ENCODE data around the gene NCOA5. TPM values are rescaled to one million over a fixed set of nuclear protein-coding genes. Genes with fewer than 3 reads are reported as not detected.

Gene NCOA5
- polyA plus RNA-seq, 1 experiment, result 19.0 TPM

DNA sequence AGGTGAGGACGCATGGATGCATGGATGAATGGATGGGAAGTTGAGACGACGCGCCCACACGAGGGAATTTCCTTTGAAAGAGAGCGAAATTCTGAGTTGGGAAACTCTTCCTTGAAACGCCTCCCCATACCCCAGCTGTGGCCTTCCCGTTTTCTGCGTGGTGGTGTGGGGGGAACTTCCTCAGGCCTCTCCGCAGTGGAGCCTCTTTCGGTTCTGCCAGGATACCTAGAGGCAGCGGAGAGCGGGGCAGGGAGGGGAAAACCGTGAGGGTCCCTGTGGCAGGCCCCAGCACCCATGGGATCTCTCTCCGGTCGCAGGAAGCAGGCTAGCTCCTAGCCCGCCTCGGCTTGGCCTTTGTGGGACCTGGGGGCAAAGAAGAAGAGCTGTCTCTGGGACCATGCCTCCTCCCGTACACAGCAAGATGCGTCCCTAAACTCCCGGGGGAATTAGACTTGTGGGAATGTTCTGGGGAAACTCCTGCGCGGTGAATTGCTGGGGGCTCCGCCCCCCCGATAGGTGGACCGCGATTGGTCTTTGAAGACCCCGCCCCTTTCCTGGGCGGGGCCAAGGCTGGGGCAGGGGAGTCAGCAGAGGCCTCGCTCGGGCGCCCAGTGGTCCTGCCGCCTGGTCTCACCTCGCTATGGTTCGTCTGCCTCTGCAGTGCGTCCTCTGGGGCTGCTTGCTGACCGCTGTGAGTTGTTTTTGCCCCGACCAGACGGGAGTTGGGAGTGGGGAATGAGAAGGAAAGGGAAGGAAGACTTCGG lies 28.1 kb upstream of the NCOA5 start, which contains the start of gene CD40:
TSS of gene CD40 (plus strand) at position 611 of the 764 bp plus-strand sequence. CDS start at position 641, 30 bp downstream.
- DNase-seq (ENCODE audit: low read depth), result peak; percentile 14
- ChIA-PET CTCF (no interaction called here), POLR2A (no interaction called here)
- Histone ChIP-seq H3K36me3 (ENCODE audit: control insufficient read depth, insufficient read depth, low read length) (no peaks in the 10 kb centered on the region), H3K4me3 (ENCODE audit: low read depth, low read length) (peak within 1 kb of the TSS; percentile 55), H3K27me3 (ENCODE audit: control insufficient read depth, insufficient read depth, low read length) (peaks cover 5% of the 10 kb centered on the region)
- TF ChIP-seq, protein P1, sequence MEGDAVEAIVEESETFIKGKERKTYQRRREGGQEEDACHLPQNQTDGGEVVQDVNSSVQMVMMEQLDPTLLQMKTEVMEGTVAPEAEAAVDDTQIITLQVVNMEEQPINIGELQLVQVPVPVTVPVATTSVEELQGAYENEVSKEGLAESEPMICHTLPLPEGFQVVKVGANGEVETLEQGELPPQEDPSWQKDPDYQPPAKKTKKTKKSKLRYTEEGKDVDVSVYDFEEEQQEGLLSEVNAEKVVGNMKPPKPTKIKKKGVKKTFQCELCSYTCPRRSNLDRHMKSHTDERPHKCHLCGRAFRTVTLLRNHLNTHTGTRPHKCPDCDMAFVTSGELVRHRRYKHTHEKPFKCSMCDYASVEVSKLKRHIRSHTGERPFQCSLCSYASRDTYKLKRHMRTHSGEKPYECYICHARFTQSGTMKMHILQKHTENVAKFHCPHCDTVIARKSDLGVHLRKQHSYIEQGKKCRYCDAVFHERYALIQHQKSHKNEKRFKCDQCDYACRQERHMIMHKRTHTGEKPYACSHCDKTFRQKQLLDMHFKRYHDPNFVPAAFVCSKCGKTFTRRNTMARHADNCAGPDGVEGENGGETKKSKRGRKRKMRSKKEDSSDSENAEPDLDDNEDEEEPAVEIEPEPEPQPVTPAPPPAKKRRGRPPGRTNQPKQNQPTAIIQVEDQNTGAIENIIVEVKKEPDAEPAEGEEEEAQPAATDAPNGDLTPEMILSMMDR (IDR thresholded peaks at IDR 0.05; ENCODE audit: insufficient read depth, low read depth, low read length), result no peak

DNA sequence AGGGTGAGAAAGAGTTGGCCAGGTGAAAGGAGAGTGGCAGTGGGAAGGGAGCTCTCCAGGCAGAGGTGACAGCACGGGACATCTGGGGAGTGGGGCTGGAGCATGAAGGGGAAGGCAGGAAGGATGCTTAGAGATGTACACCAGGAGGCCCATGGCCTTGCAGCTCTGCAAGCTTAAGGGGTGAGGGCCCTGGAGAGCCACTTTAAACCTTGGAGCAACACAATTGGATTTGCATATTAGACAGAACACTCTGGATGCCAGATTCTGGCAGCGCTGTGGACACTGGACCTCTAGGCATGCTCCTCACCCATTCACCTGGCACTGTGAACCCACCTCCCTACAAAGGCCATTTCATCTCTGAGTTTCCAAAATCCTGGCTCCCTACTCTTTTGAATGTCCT lies 24.7 kb upstream of the NCOA5 start:
- POLR2A ChIA-PET, result no interaction called here
- H3K27me3 ChIP-seq (ENCODE audit: control insufficient read depth, insufficient read depth, low read length), result peaks cover 12% of the 10 kb centered on the region
- no peak for DNase-seq (ENCODE audit: low read depth)
- H3K36me3 ChIP-seq (ENCODE audit: control insufficient read depth, insufficient read depth, low read length), result no peaks in the 10 kb centered on the region
- no peak overlapping the region for H3K4me3 ChIP-seq (ENCODE audit: low read depth, low read length)
- CTCF ChIA-PET, result no interaction called here
- TF ChIP-seq, protein P1 (IDR thresholded peaks at IDR 0.05; ENCODE audit: insufficient read depth, low read depth, low read length), result no peak

DNA sequence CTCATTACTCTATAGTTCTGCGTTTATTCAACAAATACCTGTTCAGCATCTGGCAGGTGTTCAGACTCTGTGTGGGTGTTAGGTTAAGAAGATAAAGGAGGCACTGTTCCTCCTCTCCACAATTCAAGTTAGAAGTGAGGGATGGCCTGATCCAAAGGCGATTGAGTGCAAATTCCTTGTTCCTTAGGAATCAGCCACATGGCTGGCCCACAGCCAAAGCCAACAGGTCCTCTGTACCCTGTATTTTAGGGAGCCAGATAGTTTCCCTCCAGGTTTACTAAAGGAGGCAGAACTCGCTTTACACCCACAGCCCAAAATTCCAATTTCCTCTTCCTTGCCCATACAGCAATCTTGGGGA lies 23.3 kb upstream of the NCOA5 start:
- DNase-seq (ENCODE audit: low read depth), result no peak
- POLR2A ChIA-PET, result no interaction called here
- CTCF ChIA-PET, result no interaction called here
- no peak overlapping the region for H3K4me3 ChIP-seq (ENCODE audit: low read depth, low read length)
- TF ChIP-seq, protein P1 (IDR thresholded peaks at IDR 0.05; ENCODE audit: insufficient read depth, low read depth, low read length), result no peak
- peaks cover 15% of the 10 kb centered on the region for H3K27me3 ChIP-seq (ENCODE audit: control insufficient read depth, insufficient read depth, low read length)
- no peaks in the 10 kb centered on the region for H3K36me3 ChIP-seq (ENCODE audit: control insufficient read depth, insufficient read depth, low read length)

DNA sequence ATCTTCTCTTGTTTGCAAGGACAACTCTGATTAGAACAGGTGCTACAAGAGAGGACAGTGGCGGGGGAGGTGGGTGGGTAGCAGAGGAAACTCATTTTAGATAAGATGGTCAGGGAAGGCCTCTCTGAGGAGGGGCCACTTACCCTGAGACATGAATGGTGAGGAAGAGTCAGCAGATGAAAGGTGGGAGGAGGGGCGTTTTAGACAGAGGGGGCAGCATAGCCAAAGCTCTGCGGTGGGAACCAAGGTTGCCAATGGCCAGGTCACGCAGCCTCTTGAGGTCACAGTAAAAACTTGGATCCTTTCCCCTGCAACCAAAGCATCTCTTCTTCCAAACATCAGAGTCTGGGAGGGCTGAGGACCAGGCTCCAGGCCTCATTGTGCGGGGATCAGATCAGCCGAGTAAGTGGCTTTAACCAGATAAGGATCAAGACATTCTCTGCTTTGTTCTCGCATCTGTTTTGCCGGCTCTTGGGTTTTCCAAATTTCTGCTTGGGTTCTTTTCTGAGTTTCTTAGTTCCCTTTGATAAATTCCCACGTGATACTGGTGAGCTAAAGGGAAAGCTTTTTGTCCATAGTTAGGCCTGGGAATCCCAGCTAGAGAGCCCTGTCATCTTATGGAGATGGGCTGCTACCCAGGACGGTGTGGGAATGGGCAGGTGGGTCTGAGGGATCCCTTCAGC lies 22.8 kb upstream of the NCOA5 start:
- no peak overlapping the region for H3K4me3 ChIP-seq (ENCODE audit: low read depth, low read length)
- POLR2A ChIA-PET, result no interaction called here
- peaks cover 15% of the 10 kb centered on the region for H3K27me3 ChIP-seq (ENCODE audit: control insufficient read depth, insufficient read depth, low read length)
- DNase-seq (ENCODE audit: low read depth), result no peak
- TF ChIP-seq, protein P1 (IDR thresholded peaks at IDR 0.05; ENCODE audit: insufficient read depth, low read depth, low read length), result no peak
- CTCF ChIA-PET, result no interaction called here
- no peaks in the 10 kb centered on the region for H3K36me3 ChIP-seq (ENCODE audit: control insufficient read depth, insufficient read depth, low read length)

DNA sequence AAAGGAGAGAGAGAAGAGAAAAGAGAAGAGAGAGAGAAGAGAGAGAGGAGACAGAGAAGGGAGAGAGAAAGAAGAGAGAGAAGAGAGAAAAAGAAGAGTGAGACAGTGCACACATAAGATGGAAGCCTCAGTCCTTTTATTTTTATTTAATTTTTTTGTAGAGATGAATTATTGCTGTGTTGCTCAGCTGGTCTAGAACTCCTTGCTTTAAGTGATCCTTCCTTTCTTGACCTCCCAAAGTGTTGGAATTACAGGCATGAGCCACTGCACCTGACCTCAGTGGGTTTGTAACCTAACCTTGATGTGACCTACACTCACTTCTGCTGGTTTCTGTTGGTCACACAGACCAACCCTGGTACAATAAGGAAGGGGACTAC lies 22.1 kb upstream of the NCOA5 start:
- TF ChIP-seq, protein P1 (IDR thresholded peaks at IDR 0.05; ENCODE audit: insufficient read depth, low read depth, low read length), result no peak
- ChIA-PET POLR2A (no interaction called here), CTCF (interaction anchor here (0.8 kb wide), 1 partner anchor 17 kb away, joined by 4 read pairs; no protein-coding TSS in a partner anchor)
- H3K4me3 ChIP-seq (ENCODE audit: low read depth, low read length), result no peak overlapping the region
- H3K36me3 ChIP-seq (ENCODE audit: control insufficient read depth, insufficient read depth, low read length), result no peaks in the 10 kb centered on the region
- no peak for DNase-seq (ENCODE audit: low read depth)
- peaks cover 15% of the 10 kb centered on the region for H3K27me3 ChIP-seq (ENCODE audit: control insufficient read depth, insufficient read depth, low read length)

Data from BJ (cell line).